HEK293 (cell line): ENCODE data around the gene STX3.

ENCODE experiments used
- CTCF ChIA-PET: fragments of 350-600 bp; formaldehyde crosslinking; extraction: SDS; loops from one replicate; lab custom pipeline; 2021; ENCODE audit warnings: antibody characterized with exemption; lab: Yijun Ruan, JAX
- POLR2A ChIA-PET: fragments of 300-600 bp; formaldehyde crosslinking; extraction: SDS; loops from one replicate; lab custom pipeline; 2020; ENCODE audit warnings: antibody characterized with exemption, inconsistent platforms; lab: Yijun Ruan, JAX
- H3K27ac ChIP-seq: fragments of 200-500 bp; sonication (Bioruptor generic); 2 replicates; pipeline ENCODE4 v1.5.1; 2014; ENCODE audit warnings: low read depth, low read length, control low read depth, inconsistent platforms; ENCODE audit errors: extremely low read depth
- H3K36me3 ChIP-seq, 2 experiments: fragments of 200-500 bp in 1 of 2; sonication (Bioruptor generic) in 1 of 2; 1 replicate in 1 of 2; 2 replicates in 1 of 2; pipeline ENCODE4 v1.5.1; 2014 to 2017; ENCODE audit warnings: inconsistent platforms in 2 of 2, low read length in 2 of 2; ENCODE audit not compliant: control insufficient read depth in 2 of 2, insufficient read depth in 1 of 2
- H3K4me1 ChIP-seq: fragments of 200-500 bp; sonication (Bioruptor generic); 2 replicates; pipeline ENCODE4 v1.5.1; 2014; ENCODE audit warnings: mild to moderate bottlenecking, low read length, inconsistent platforms; ENCODE audit not compliant: control insufficient read depth, insufficient read depth
- H3K4me3 ChIP-seq: 2 replicates; pipeline ENCODE4 v1.5.1; 2011; ENCODE audit warnings: low read depth, mild to moderate bottlenecking, control low read depth, low read length, moderate library complexity
- H3K9me3 ChIP-seq: fragments of 200-500 bp; sonication (Bioruptor generic); 2 replicates; pipeline ENCODE4 v1.5.1; 2014; ENCODE audit warnings: low read depth, low read length, inconsistent platforms; ENCODE audit not compliant: control insufficient read depth, insufficient read depth
- EGR2 ChIP-seq: fragments of 450-650 bp; formaldehyde crosslinking; IDR thresholded peaks from 2 replicates; pipeline ENCODE4 v1.5.1; 2016; ENCODE audit warnings: low read depth, missing biosample characterization, missing genetic modification characterization
- GFI1B ChIP-seq: fragments of 450-650 bp; formaldehyde crosslinking; IDR thresholded peaks from 2 replicates; pipeline ENCODE4 v1.5.1; 2016; ENCODE audit warnings: missing biosample characterization, missing genetic modification characterization
- HOXD13 ChIP-seq: sonication (generic); formaldehyde crosslinking; IDR thresholded peaks from 2 replicates; pipeline ENCODE4 v1.8.0; 2022; ENCODE audit warnings: missing genetic modification reagents, borderline replicate concordance
- KLF9 ChIP-seq: fragments of 450-650 bp; formaldehyde crosslinking; IDR thresholded peaks from 2 replicates; pipeline ENCODE4 v1.5.1; 2016; ENCODE audit warnings: missing biosample characterization, missing genetic modification characterization, low read depth
- MYNN ChIP-seq: fragments of 450-650 bp; formaldehyde crosslinking; IDR thresholded peaks from 2 replicates; pipeline ENCODE4 v1.5.1; 2016; ENCODE audit warnings: missing biosample characterization, missing genetic modification characterization, borderline replicate concordance
- SP3 ChIP-seq: fragments of 450-650 bp; formaldehyde crosslinking; IDR thresholded peaks from 2 replicates; pipeline ENCODE4 v1.5.1; 2016; ENCODE audit warnings: missing biosample characterization, missing genetic modification characterization
- TCF7L2 ChIP-seq: IDR thresholded peaks from 2 replicates; pipeline ENCODE4 v1.6.1; 2011; ENCODE audit warnings: low read depth, mild to moderate bottlenecking, inconsistent platforms, low read length, moderate library complexity, borderline replicate concordance
- ZBTB20 ChIP-seq: fragments of 450-650 bp; formaldehyde crosslinking; IDR thresholded peaks from 2 replicates; pipeline ENCODE4 v1.5.1; 2016; ENCODE audit warnings: missing biosample characterization, missing genetic modification characterization
- ZFHX2 ChIP-seq: fragments of 450-650 bp; formaldehyde crosslinking; conservative IDR thresholded peaks from 2 replicates; pipeline ENCODE4 v1.5.1; 2016; ENCODE audit warnings: missing biosample characterization, missing genetic modification characterization
- ZNF174 ChIP-seq: fragments of 450-650 bp; formaldehyde crosslinking; IDR thresholded peaks from 2 replicates; pipeline ENCODE4 v1.5.0; 2017; ENCODE audit warnings: missing biosample characterization, mild to moderate bottlenecking, missing genetic modification characterization
- ZNF354C ChIP-seq: fragments of 450-650 bp; formaldehyde crosslinking; IDR thresholded peaks from 2 replicates; pipeline ENCODE4 v1.5.1; 2016; ENCODE audit warnings: missing biosample characterization, missing genetic modification characterization, low read depth, borderline replicate concordance
- ZNF366 ChIP-seq: fragments of 450-650 bp; formaldehyde crosslinking; conservative IDR thresholded peaks from 2 replicates; pipeline ENCODE4 v1.5.1; 2016; ENCODE audit warnings: missing biosample characterization, missing genetic modification characterization
- ZNF416 ChIP-seq: fragments of 450-650 bp; formaldehyde crosslinking; IDR thresholded peaks from 2 replicates; pipeline ENCODE4 v1.5.1; 2016; ENCODE audit warnings: missing biosample characterization, missing genetic modification characterization
- ZNF426 ChIP-seq: fragments of 450-650 bp; formaldehyde crosslinking; IDR thresholded peaks from 2 replicates; pipeline ENCODE4 v1.5.1; 2017; ENCODE audit warnings: missing biosample characterization, missing genetic modification characterization, mild to moderate bottlenecking, inconsistent platforms, moderate library complexity
- ZNF560 ChIP-seq: fragments of 450-650 bp; formaldehyde crosslinking; IDR thresholded peaks from 2 replicates; pipeline ENCODE4 v1.5.1; 2017; ENCODE audit warnings: missing biosample characterization, missing genetic modification characterization, borderline replicate concordance
- ZNF610 ChIP-seq: fragments of 450-650 bp; formaldehyde crosslinking; IDR thresholded peaks from 2 replicates; pipeline ENCODE4 v1.5.1; 2016; ENCODE audit warnings: missing biosample characterization, missing genetic modification characterization, borderline replicate concordance
- ZNF621 ChIP-seq: fragments of 450-650 bp; formaldehyde crosslinking; IDR thresholded peaks from 2 replicates; pipeline ENCODE4 v1.5.1; 2017; ENCODE audit warnings: missing biosample characterization, missing genetic modification characterization
- ZNF658 ChIP-seq: fragments of 450-650 bp; formaldehyde crosslinking; IDR thresholded peaks from 2 replicates; pipeline ENCODE4; 2016; ENCODE audit warnings: missing biosample characterization, missing genetic modification characterization
- ZNF837 ChIP-seq: fragments of 450-650 bp; formaldehyde crosslinking; IDR thresholded peaks from 2 replicates; pipeline ENCODE4 v1.5.1; 2016; ENCODE audit warnings: missing biosample characterization, missing genetic modification characterization
- TF ChIP-seq, protein P1 (sequence below): fragments of 450-650 bp; formaldehyde crosslinking; IDR thresholded peaks from 2 replicates; pipeline ENCODE4 v1.5.1; 2016; ENCODE audit warnings: missing biosample characterization, missing genetic modification characterization
- TF ChIP-seq, protein P2 (sequence below): fragments of 450-650 bp; formaldehyde crosslinking; IDR thresholded peaks from 2 replicates; pipeline ENCODE4 v1.5.1; 2016; ENCODE audit warnings: missing biosample characterization, missing genetic modification characterization
- TF ChIP-seq, protein P3 (sequence below): fragments of 450-650 bp; formaldehyde crosslinking; IDR thresholded peaks from 2 replicates; pipeline ENCODE4 v1.5.1; 2017; ENCODE audit warnings: missing biosample characterization, missing genetic modification characterization
- TF ChIP-seq, protein P4 (sequence below): fragments of 450-650 bp; formaldehyde crosslinking; IDR thresholded peaks from 2 replicates; pipeline ENCODE4 v1.5.1; 2016; ENCODE audit warnings: missing biosample characterization, missing genetic modification characterization, low read depth

Gene STX3

DNA sequence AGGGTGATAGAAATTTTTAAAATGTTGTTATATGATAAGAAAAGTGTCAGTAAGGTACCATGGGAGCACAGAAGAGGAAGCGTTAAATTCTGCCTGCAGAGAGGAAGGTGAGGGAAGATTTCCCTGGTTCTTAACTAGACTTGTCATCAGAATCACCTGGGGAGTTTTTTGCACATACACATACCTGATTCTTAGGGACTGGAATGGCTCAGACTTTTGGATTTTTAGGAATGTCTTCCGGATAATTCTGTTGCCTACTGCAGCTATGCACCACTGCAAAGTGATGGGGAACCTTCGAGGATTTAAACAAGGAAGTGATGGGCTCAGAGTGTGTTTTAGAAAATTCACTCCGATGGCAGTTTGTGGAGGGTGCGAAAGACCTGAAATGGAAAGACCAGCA lies 21.9 kb downstream of the STX3 start:
- peaks cover 8 to 49% of the 10 kb centered on the region in 2 experiments; a peak in 2 of 3 replicates for H3K36me3 ChIP-seq
- no peak overlapping the region for H3K4me3 ChIP-seq
- ChIA-PET POLR2A (interaction anchor here (1.6 kb wide), 1 partner anchor 21 kb away, joined by 4 read pairs; no protein-coding TSS in a partner anchor), CTCF (interaction anchor here (1.4 to 1.7 kb wide), 3 partner anchors 11 to 25 kb away, joined by 3 to 7 read pairs (median 6); partner anchors contain the start of gene STX3)
- no peak overlapping the region for H3K27ac ChIP-seq
- H3K9me3 ChIP-seq, result no peaks in the 10 kb centered on the region
- TF ChIP-seq ZNF837 (no peak), EGR2 (no peak), TCF7L2 (no peak), ZNF621 (tag by site-specific recombination) (no peak), ZNF174 (tag by site-specific recombination) (no peak), SP3 (no peak), ZBTB20 (tag by site-specific recombination) (no peak), ZNF426 (tag by site-specific recombination) (no peak), ZNF416 (tag by site-specific recombination) (no peak), ZNF658 (tag by site-specific recombination) (no peak)
- TF ChIP-seq, protein P1, sequence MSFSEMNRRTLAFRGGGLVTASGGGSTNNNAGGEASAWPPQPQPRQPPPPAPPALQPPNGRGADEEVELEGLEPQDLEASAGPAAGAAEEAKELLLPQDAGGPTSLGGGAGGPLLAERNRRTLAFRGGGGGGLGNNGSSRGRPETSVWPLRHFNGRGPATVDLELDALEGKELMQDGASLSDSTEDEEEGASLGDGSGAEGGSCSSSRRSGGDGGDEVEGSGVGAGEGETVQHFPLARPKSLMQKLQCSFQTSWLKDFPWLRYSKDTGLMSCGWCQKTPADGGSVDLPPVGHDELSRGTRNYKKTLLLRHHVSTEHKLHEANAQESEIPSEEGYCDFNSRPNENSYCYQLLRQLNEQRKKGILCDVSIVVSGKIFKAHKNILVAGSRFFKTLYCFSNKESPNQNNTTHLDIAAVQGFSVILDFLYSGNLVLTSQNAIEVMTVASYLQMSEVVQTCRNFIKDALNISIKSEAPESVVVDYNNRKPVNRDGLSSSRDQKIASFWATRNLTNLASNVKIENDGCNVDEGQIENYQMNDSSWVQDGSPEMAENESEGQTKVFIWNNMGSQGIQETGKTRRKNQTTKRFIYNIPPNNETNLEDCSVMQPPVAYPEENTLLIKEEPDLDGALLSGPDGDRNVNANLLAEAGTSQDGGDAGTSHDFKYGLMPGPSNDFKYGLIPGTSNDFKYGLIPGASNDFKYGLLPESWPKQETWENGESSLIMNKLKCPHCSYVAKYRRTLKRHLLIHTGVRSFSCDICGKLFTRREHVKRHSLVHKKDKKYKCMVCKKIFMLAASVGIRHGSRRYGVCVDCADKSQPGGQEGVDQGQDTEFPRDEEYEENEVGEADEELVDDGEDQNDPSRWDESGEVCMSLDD (tag by site-specific recombination), result no peak
- TF ChIP-seq, protein P2, sequence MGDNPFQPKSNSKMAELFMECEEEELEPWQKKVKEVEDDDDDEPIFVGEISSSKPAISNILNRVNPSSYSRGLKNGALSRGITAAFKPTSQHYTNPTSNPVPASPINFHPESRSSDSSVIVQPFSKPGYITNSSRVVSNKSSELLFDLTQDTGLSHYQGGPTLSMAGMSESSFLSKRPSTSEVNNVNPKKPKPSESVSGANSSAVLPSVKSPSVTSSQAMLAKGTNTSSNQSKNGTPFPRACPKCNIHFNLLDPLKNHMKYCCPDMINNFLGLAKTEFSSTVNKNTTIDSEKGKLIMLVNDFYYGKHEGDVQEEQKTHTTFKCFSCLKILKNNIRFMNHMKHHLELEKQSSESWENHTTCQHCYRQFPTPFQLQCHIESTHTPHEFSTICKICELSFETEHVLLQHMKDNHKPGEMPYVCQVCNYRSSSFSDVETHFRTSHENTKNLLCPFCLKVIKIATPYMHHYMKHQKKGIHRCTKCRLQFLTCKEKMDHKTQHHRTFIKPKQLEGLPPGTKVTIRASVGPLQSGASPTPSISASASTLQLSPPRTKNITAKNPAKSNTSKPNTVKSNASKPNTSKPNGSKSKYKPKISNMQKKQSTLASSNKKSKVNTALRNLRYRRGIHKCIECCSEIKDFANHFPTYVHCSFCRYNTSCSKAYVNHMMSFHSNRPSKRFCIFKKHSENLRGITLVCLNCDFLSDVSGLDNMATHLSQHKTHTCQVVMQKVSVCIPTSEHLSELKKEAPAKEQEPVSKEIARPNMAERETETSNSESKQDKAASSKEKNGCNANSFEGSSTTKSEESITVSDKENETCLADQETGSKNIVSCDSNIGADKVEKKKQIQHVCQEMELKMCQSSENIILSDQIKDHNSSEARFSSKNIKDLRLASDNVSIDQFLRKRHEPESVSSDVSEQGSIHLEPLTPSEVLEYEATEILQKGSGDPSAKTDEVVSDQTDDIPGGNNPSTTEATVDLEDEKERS (tag by site-specific recombination), result no peak
- TF ChIP-seq, protein P3, sequence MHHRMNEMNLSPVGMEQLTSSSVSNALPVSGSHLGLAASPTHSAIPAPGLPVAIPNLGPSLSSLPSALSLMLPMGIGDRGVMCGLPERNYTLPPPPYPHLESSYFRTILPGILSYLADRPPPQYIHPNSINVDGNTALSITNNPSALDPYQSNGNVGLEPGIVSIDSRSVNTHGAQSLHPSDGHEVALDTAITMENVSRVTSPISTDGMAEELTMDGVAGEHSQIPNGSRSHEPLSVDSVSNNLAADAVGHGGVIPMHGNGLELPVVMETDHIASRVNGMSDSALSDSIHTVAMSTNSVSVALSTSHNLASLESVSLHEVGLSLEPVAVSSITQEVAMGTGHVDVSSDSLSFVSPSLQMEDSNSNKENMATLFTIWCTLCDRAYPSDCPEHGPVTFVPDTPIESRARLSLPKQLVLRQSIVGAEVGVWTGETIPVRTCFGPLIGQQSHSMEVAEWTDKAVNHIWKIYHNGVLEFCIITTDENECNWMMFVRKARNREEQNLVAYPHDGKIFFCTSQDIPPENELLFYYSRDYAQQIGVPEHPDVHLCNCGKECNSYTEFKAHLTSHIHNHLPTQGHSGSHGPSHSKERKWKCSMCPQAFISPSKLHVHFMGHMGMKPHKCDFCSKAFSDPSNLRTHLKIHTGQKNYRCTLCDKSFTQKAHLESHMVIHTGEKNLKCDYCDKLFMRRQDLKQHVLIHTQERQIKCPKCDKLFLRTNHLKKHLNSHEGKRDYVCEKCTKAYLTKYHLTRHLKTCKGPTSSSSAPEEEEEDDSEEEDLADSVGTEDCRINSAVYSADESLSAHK (tag by site-specific recombination), result no peak
- TF ChIP-seq, protein P4, sequence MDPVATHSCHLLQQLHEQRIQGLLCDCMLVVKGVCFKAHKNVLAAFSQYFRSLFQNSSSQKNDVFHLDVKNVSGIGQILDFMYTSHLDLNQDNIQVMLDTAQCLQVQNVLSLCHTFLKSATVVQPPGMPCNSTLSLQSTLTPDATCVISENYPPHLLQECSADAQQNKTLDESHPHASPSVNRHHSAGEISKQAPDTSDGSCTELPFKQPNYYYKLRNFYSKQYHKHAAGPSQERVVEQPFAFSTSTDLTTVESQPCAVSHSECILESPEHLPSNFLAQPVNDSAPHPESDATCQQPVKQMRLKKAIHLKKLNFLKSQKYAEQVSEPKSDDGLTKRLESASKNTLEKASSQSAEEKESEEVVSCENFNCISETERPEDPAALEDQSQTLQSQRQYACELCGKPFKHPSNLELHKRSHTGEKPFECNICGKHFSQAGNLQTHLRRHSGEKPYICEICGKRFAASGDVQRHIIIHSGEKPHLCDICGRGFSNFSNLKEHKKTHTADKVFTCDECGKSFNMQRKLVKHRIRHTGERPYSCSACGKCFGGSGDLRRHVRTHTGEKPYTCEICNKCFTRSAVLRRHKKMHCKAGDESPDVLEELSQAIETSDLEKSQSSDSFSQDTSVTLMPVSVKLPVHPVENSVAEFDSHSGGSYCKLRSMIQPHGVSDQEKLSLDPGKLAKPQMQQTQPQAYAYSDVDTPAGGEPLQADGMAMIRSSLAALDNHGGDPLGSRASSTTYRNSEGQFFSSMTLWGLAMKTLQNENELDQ, result no peak
- peaks cover 7% of the 10 kb centered on the region; the same call in 1 of the 2 replicates for H3K4me1 ChIP-seq

DNA sequence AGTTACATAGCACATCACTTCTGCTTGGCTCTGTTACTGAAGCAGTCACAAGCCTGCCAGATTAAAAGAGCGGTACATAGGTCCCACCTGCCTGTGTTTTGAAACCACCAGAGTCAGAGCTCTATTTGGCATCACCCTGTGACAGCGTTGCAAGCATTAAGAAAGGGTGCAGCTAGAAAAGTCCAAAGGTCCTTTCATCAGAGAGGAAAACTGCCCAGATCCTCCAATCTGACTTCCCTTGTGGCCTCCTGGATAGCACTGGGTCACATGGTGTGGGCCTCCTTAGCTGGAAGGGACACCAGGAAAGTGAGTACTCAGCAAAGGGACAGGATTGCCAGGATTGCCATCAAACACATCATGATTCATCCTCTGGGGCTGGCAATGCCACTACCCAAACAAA lies 22.9 kb downstream of the STX3 start:
- Histone ChIP-seq H3K36me3 (peaks cover 8 to 53% of the 10 kb centered on the region in 2 experiments; a peak in 2 of 3 replicates), H3K27ac (no peak overlapping the region), H3K4me3 (no peak overlapping the region), H3K9me3 (no peaks in the 10 kb centered on the region), H3K4me1 (peaks cover 7% of the 10 kb centered on the region; the same call in 1 of the 2 replicates)
- ChIA-PET CTCF (interaction anchor here (0.7 to 1.6 kb wide), 2 partner anchors 11 to 24 kb away, joined by 3 to 6 read pairs; partner anchors contain the start of gene STX3), POLR2A (no interaction called here)
- TF ChIP-seq KLF9 (no peak), ZFHX2 (tag by site-specific recombination) (no peak), ZNF366 (tag by site-specific recombination) (no peak), ZNF560 (no peak), ZNF354C (tag by site-specific recombination) (no peak), ZNF610 (tag by site-specific recombination) (no peak), GFI1B (tag by site-specific recombination) (no peak), HOXD13 (no peak), MYNN (tag by site-specific recombination) (no peak)
